H54 (cell line): ENCODE data around the gene BRD1.

Experiments used
- DNase-seq: peaks from one replicate; pipeline ENCODE4 v3.0.0; 2011; ENCODE audit warnings: low spot score, mixed read lengths; ENCODE audit not compliant: insufficient read length
- FAIRE-seq: peaks from 3 replicates; lab custom pipeline; 2011; peaks lifted over from hg19 to GRCh38; lab: Jason Lieb, UNC
- POLR2A ChIP-seq: IDR thresholded peaks from 2 replicates; pipeline ENCODE4 v1.6.1; 2011; ENCODE audit warnings: low read depth, mild to moderate bottlenecking, low read length

Gene BRD1

GRCh38 chr22:49751318-49751965 lies 76.2 kb downstream of the BRD1 start:
- FAIRE-seq (no peak), DNase-seq (no peak)
- TF ChIP-seq POLR2A = no peak

- DNase-seq = no peak
- FAIRE-seq = no peak
- TF ChIP-seq POLR2A = no peak
These were observed 77.7 kb downstream of the BRD1 start for GRCh38 chr22:49749885-49750510.

- DNase-seq (no peak), FAIRE-seq (no peak)
- TF ChIP-seq POLR2A = no peak
These were observed 78.4 kb downstream of the BRD1 start for GRCh38 chr22:49749227-49749626.

- FAIRE-seq = no peak
- DNase-seq = no peak
- no peak for TF ChIP-seq POLR2A
These were observed 79.2 kb downstream of the BRD1 start for GRCh38 chr22:49748514-49748913.

- TF ChIP-seq POLR2A = no peak
- FAIRE-seq (no peak), DNase-seq (no peak)
These were observed 80.0 kb downstream of the BRD1 start for GRCh38 chr22:49747716-49748115.

- DNase-seq (no peak), FAIRE-seq (no peak)
- TF ChIP-seq POLR2A = no peak
These were observed 80.5 kb downstream of the BRD1 start for GRCh38 chr22:49747130-49747529.

- FAIRE-seq = no peak
- no peak for TF ChIP-seq POLR2A
These were observed 81.6 kb downstream of the BRD1 start for GRCh38 chr22:49746065-49746464.

GRCh38 chr22:49740242-49740641 lies 87.4 kb downstream of the BRD1 start:
- FAIRE-seq = no peak
- no peak for DNase-seq
- no peak for TF ChIP-seq POLR2A

More at GRCh38 chr22:49746065-49746464, 81.6 kb downstream of the BRD1 start:
- DNase-seq = no peak

- no peak for TF ChIP-seq POLR2A
- FAIRE-seq = no peak
- DNase-seq = no peak
These were observed 88.5 kb downstream of the BRD1 start for GRCh38 chr22:49739138-49739537.

- DNase-seq = no peak
- no peak for TF ChIP-seq POLR2A
- no peak for FAIRE-seq
These were observed 89.1 kb downstream of the BRD1 start for GRCh38 chr22:49738566-49738965.

GRCh38 chr22:49738006-49738405 lies 89.7 kb downstream of the BRD1 start:
- DNase-seq (no peak), FAIRE-seq (no peak)
- no peak for TF ChIP-seq POLR2A

- FAIRE-seq (no peak), DNase-seq (no peak)
- TF ChIP-seq POLR2A = no peak
These were observed 90.5 kb downstream of the BRD1 start for GRCh38 chr22:49737101-49737551.

- FAIRE-seq (no peak), DNase-seq (no peak)
These were observed 91.1 kb downstream of the BRD1 start for GRCh38 chr22:49736538-49736937.

GRCh38 chr22:49735901-49736421 lies 91.7 kb downstream of the BRD1 start:
- DNase-seq (no peak), FAIRE-seq (no peak)
- TF ChIP-seq POLR2A = no peak

More at GRCh38 chr22:49736538-49736937, 91.1 kb downstream of the BRD1 start:
- TF ChIP-seq POLR2A = no peak
